ENCODE measurements around the gene EHD2.

EHD2 gene

DNA sequence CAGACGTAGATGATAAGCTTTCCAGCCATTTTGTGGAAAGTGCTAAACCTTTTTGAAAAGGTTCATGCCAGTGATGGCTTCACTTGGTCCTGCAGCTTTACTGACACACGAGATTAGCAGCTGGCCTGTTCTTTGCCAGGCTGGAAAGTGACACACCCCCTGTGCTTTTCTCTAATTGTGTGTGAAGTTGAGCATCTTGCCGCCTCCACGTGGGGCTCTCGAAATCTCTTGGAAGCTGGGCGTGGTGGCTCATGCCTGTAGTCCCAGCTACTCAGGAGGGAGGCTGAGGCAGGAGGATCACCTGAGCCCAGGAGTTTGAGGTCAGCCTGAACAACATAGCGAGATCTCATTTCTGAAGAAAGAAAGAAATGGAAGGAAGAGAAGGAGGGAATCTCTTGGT is 25.3 kb upstream of the EHD2 start:
- TF ChIP-seq, protein P1, sequence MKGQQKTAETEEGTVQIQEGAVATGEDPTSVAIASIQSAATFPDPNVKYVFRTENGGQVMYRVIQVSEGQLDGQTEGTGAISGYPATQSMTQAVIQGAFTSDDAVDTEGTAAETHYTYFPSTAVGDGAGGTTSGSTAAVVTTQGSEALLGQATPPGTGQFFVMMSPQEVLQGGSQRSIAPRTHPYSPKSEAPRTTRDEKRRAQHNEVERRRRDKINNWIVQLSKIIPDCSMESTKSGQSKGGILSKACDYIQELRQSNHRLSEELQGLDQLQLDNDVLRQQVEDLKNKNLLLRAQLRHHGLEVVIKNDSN (IDR thresholded peaks at IDR 0.05) = no peak
- TF ChIP-seq TCF12 (IDR thresholded peaks at IDR 0.05; ENCODE audit: low read depth) (no peak), YY1 (IDR thresholded peaks at IDR 0.05; ENCODE audit: low read depth) (no peak), ZBTB7A (IDR thresholded peaks at IDR 0.05; ENCODE audit: low read depth) (no peak), RAD21 (IDR thresholded peaks at IDR 0.05; ENCODE audit: low read depth) (no peak), TEAD4 (IDR thresholded peaks at IDR 0.05) (no peak), EP300 (IDR thresholded peaks at IDR 0.05; ENCODE audit: borderline replicate concordance) (no peak), FOXM1 (IDR thresholded peaks at IDR 0.05; ENCODE audit: borderline replicate concordance, low read depth) (no peak)
- TF ChIP-seq, protein P2, sequence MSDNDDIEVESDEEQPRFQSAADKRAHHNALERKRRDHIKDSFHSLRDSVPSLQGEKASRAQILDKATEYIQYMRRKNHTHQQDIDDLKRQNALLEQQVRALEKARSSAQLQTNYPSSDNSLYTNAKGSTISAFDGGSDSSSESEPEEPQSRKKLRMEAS (IDR thresholded peaks at IDR 0.05) = no peak

DNA sequence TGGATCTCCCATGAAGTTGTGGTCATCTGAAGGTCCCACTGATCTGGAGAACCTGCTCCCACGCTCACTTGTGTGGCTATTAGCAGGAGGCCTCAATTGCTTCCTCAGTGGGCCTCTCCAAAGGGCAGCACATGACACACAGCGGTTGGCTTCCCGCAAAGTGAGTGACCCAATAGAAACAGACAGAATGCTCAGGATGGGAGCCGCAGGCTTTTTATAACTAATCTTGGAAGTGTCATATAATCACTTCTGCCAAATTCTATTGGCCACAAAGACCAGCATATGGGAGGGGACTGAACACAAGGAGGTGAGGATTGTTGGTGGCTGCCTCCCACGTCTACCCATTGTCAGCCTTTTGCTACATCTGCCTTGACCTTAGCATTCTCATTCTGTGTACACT is 22.1 kb upstream of the EHD2 start:
- TF ChIP-seq EGR1 (IDR thresholded peaks at IDR 0.05) = no peak
- TF ChIP-seq FOXM1 (IDR thresholded peaks at IDR 0.05; ENCODE audit: borderline replicate concordance, low read depth) = no peak
- TF ChIP-seq, protein P1 (IDR thresholded peaks at IDR 0.05) = no peak
- no peak for TF ChIP-seq TCF12 (IDR thresholded peaks at IDR 0.05; ENCODE audit: low read depth)
- TF ChIP-seq TAF1 (IDR thresholded peaks at IDR 0.05; ENCODE audit: low read depth) = no peak
- TF ChIP-seq, protein P2 (IDR thresholded peaks at IDR 0.05) = no peak
- TF ChIP-seq, protein P3, sequence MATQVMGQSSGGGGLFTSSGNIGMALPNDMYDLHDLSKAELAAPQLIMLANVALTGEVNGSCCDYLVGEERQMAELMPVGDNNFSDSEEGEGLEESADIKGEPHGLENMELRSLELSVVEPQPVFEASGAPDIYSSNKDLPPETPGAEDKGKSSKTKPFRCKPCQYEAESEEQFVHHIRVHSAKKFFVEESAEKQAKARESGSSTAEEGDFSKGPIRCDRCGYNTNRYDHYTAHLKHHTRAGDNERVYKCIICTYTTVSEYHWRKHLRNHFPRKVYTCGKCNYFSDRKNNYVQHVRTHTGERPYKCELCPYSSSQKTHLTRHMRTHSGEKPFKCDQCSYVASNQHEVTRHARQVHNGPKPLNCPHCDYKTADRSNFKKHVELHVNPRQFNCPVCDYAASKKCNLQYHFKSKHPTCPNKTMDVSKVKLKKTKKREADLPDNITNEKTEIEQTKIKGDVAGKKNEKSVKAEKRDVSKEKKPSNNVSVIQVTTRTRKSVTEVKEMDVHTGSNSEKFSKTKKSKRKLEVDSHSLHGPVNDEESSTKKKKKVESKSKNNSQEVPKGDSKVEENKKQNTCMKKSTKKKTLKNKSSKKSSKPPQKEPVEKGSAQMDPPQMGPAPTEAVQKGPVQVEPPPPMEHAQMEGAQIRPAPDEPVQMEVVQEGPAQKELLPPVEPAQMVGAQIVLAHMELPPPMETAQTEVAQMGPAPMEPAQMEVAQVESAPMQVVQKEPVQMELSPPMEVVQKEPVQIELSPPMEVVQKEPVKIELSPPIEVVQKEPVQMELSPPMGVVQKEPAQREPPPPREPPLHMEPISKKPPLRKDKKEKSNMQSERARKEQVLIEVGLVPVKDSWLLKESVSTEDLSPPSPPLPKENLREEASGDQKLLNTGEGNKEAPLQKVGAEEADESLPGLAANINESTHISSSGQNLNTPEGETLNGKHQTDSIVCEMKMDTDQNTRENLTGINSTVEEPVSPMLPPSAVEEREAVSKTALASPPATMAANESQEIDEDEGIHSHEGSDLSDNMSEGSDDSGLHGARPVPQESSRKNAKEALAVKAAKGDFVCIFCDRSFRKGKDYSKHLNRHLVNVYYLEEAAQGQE (IDR thresholded peaks at IDR 0.05; ENCODE audit: low read depth) = no peak
- TF ChIP-seq RAD21 (IDR thresholded peaks at IDR 0.05; ENCODE audit: low read depth) = no peak
- TF ChIP-seq EP300 (IDR thresholded peaks at IDR 0.05; ENCODE audit: borderline replicate concordance) = no peak
- TF ChIP-seq YY1 (IDR thresholded peaks at IDR 0.05; ENCODE audit: low read depth) = no peak
- no peak for TF ChIP-seq TEAD4 (IDR thresholded peaks at IDR 0.05)
- TF ChIP-seq CEBPB (IDR thresholded peaks at IDR 0.05) = no peak
- no peak for TF ChIP-seq CREB1 (IDR thresholded peaks at IDR 0.05; ENCODE audit: low read depth)
- no peak for TF ChIP-seq NFIC (IDR thresholded peaks at IDR 0.05)

DNA sequence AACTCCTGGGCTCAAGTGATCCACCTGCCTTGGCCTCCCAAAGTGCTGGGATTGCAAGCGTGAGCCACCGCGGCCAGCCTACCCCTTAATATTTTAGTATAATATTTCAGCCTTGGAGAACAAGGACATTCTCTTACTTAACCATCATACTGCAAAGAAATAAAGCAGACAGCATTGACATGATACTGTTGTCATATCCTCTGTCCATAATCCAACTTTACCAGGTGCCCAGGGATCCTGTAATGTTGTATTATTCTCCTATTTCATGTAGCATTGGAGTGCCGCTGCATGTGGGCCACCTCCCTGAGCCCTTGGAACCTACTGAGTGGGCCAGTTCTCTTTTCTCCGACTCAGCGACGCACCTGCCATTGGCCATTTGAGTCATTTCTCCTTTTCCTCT is 21.4 kb upstream of the EHD2 start:
- no peak for TF ChIP-seq EP300 (IDR thresholded peaks at IDR 0.05; ENCODE audit: borderline replicate concordance)
- TF ChIP-seq TAF1 (IDR thresholded peaks at IDR 0.05; ENCODE audit: low read depth) = no peak
- no peak for TF ChIP-seq EGR1 (IDR thresholded peaks at IDR 0.05)
- TF ChIP-seq, protein P2 (IDR thresholded peaks at IDR 0.05) = no peak
- TF ChIP-seq RAD21 (IDR thresholded peaks at IDR 0.05; ENCODE audit: low read depth) = no peak
- TF ChIP-seq TEAD4 (IDR thresholded peaks at IDR 0.05) = no peak
- TF ChIP-seq ZBTB7A (IDR thresholded peaks at IDR 0.05; ENCODE audit: low read depth) = no peak
- no peak for TF ChIP-seq CEBPB (IDR thresholded peaks at IDR 0.05)
- no peak for TF ChIP-seq NFIC (IDR thresholded peaks at IDR 0.05)
- no peak for TF ChIP-seq CREB1 (IDR thresholded peaks at IDR 0.05; ENCODE audit: low read depth)
- TF ChIP-seq, protein P3 (IDR thresholded peaks at IDR 0.05; ENCODE audit: low read depth) = no peak
- no peak for TF ChIP-seq TCF12 (IDR thresholded peaks at IDR 0.05; ENCODE audit: low read depth)
- TF ChIP-seq, protein P1 (IDR thresholded peaks at IDR 0.05) = no peak
- TF ChIP-seq YY1 (IDR thresholded peaks at IDR 0.05; ENCODE audit: low read depth) = no peak
- TF ChIP-seq FOXM1 (IDR thresholded peaks at IDR 0.05; ENCODE audit: borderline replicate concordance, low read depth) = no peak

DNA sequence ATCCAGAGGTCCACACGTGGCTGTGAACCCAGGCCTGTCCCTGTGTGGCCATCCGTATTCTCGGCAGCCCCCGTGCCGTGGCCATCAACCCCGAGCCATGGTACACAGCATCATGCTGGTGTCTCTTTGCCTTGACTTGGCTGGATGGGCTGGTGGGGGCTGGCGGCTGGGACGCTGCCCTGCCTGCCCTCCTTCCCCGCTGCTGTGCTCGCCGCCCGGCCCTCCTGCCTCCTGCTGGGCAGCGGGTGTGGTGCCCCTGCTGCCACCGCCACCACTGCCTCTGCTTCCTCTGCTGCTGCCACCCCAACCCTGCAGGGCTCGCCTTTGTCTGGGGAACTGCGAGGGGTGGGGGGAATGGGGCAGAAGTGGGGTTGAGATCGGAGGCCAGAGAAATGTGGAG is 19.7 kb upstream of the EHD2 start:
- TF ChIP-seq TEAD4 (IDR thresholded peaks at IDR 0.05) (no peak), FOXM1 (IDR thresholded peaks at IDR 0.05; ENCODE audit: borderline replicate concordance, low read depth) (no peak), NFIC (IDR thresholded peaks at IDR 0.05) (no peak), TAF1 (IDR thresholded peaks at IDR 0.05; ENCODE audit: low read depth) (no peak), TCF12 (IDR thresholded peaks at IDR 0.05; ENCODE audit: low read depth) (no peak), CREB1 (IDR thresholded peaks at IDR 0.05; ENCODE audit: low read depth) (no peak), RAD21 (IDR thresholded peaks at IDR 0.05; ENCODE audit: low read depth) (no peak), ZBTB7A (IDR thresholded peaks at IDR 0.05; ENCODE audit: low read depth) (no peak), YY1 (IDR thresholded peaks at IDR 0.05; ENCODE audit: low read depth) (no peak), EGR1 (IDR thresholded peaks at IDR 0.05) (no peak), EP300 (IDR thresholded peaks at IDR 0.05; ENCODE audit: borderline replicate concordance) (no peak), CEBPB (IDR thresholded peaks at IDR 0.05) (no peak)
- TF ChIP-seq, protein P1 (IDR thresholded peaks at IDR 0.05) = no peak
- TF ChIP-seq, protein P3 (IDR thresholded peaks at IDR 0.05; ENCODE audit: low read depth) = no peak

Measured in Ishikawa (cell line).